Psoas muscle (tissue), 8 donors: ENCODE measurements around the gene ABCG4. TPM values are rescaled to one million over a fixed set of nuclear protein-coding genes. Genes with fewer than 3 reads are reported as not detected.

ENCODE experiments used
- ATAC-seq, 4 donors: fragments of 200-7000 bp; cut with Tn5 transposase; one replicate each; pipeline ENCODE4 v1.9.1; 2020; ENCODE audit warnings: moderate library complexity in 3 of 4, mild to moderate bottlenecking in 2 of 4
- DNase-seq, 2 donors: peaks; one replicate each; pipeline ENCODE4 v3.0.0-alpha.2; 2020
- H3K27ac ChIP-seq: fragments of 200-600 bp; one replicate; pipeline ENCODE4 v1.8.0; 2022
- H3K27me3 ChIP-seq, 3 donors: fragments of 200-600 bp in 1 of 3; one replicate each; pipeline versions ENCODE4 v1.6.1 to v1.8.0; 2013 to 2022; ENCODE audit warnings: low read length in 2 of 3, mild to moderate bottlenecking in 2 of 3, moderate library complexity in 1 of 3; ENCODE audit not compliant: insufficient read depth in 3 of 3
- H3K36me3 ChIP-seq, 2 donors: fragments of 200-600 bp in 1 of 2; one replicate each; pipeline versions ENCODE4 v1.6.1 to v1.8.0; 2013 to 2022; ENCODE audit warnings: low read depth in 1 of 2, mild to moderate bottlenecking in 1 of 2, moderate library complexity in 1 of 2; ENCODE audit not compliant: insufficient read depth in 1 of 2
- H3K4me1 ChIP-seq: fragments of 200-600 bp; one replicate; pipeline ENCODE4 v1.8.0; 2022
- H3K4me3 ChIP-seq: fragments of 200-600 bp; one replicate; pipeline ENCODE4 v1.8.0; 2022; ENCODE audit warnings: mild to moderate bottlenecking
- H3K9me3 ChIP-seq: fragments of 200-600 bp; one replicate; pipeline ENCODE4 v1.8.0; 2022
- WGBS, 3 donors: extraction: QIAGEN DNeasy Blood & Tissue Kit; methylation state at CpG; one replicate each; pipeline versions ENCODE4 v1.1.6 to v1.1.7; 2013; 5-methylcytosine and 5-hydroxymethylcytosine counted together
- intact Hi-C, 2 donors: fragments of 100-400 bp; cut with DNase I; formaldehyde crosslinking; loops; one replicate each; pipeline versions ENCODE4 v1.11.0 to v1.14.2; 2022
- polyA plus RNA-seq, 3 donors: library from polyadenylated mRNA; stranded (reverse); fragments of 200-250 nt; gene quantifications; one replicate each; pipeline ENCODE4 v1.2.3, GENCODE V29; 2013
- total RNA-seq, 4 donors: library from RNA; stranded (reverse); fragmentation: NEBNext Ultra II Directional in 2 of 4; extraction: Animal tissue kit (Norgen Biotek cat#: 25700) in 2 of 4; gene quantifications; one replicate each; pipeline versions ENCODE4 v1.2.1 to v1.2.4, GENCODE V29; 2021 to 2023
- TF ChIP-seq, protein P1 (sequence below): fragments of 200-600 bp; IDR thresholded peaks from one replicate; pipeline ENCODE4 v1.8.0; 2022; ENCODE audit warnings: antibody characterized with exemption
- donor health status: healthy with polysubstance abuse.
- donor health status: DM: no; HTN: no; CAD: no; lungs with moderate emphysema.
- donor health status: Bipolar disorder and iron deficiency.
- donor health status: healthy.
- donor health status: DM: yes; HTN: yes; CAD: no.
- donor health status: DM: no; HTN: no; CAD: no.
- donor health status: DM: no; HTN: no; CAD: no.
- donor health status: DM: yes; HTN: yes; CAD: no.

The ABCG4 gene
- total and polyA plus RNA-seq, 7 donors = 0.03 to 0.38 (median 0.17) TPM; not detected in 1

DNA sequence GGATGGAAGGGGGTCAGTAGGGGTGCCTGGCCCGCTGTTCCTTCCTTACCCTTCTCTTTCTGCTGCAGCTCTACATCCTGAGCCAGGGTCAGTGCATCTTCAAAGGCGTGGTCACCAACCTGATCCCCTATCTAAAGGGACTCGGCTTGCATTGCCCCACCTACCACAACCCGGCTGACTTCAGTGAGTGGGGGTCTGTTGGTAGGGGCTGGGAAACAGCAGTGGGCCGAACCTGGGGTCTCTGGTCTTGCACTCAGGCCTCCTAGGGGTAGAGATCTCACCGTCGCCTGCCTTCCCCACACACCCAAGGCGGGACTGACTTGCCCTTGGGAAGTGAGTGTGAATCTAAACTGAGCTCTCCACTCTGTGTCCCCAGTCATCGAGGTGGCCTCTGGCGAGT lies 7.6 kb downstream of the ABCG4 start:
- Histone ChIP-seq H3K36me3 (no peaks in the 10 kb centered on the region), H3K9me3 (no peaks in the 10 kb centered on the region), H3K4me3 (no peak overlapping the region), H3K27me3 (no peaks in the 10 kb centered on the region), H3K4me1 (no peaks in the 10 kb centered on the region), H3K27ac (no peak overlapping the region)
- DNase-seq (no peak), ATAC-seq (no peak)
- intact Hi-C loops = no loop called here
- 86 to 91% (median 87%) methylated on average over 10 of the region's 10 CpGs for WGBS, 3 donors
- TF ChIP-seq, protein P1, sequence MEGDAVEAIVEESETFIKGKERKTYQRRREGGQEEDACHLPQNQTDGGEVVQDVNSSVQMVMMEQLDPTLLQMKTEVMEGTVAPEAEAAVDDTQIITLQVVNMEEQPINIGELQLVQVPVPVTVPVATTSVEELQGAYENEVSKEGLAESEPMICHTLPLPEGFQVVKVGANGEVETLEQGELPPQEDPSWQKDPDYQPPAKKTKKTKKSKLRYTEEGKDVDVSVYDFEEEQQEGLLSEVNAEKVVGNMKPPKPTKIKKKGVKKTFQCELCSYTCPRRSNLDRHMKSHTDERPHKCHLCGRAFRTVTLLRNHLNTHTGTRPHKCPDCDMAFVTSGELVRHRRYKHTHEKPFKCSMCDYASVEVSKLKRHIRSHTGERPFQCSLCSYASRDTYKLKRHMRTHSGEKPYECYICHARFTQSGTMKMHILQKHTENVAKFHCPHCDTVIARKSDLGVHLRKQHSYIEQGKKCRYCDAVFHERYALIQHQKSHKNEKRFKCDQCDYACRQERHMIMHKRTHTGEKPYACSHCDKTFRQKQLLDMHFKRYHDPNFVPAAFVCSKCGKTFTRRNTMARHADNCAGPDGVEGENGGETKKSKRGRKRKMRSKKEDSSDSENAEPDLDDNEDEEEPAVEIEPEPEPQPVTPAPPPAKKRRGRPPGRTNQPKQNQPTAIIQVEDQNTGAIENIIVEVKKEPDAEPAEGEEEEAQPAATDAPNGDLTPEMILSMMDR = no peak

DNA sequence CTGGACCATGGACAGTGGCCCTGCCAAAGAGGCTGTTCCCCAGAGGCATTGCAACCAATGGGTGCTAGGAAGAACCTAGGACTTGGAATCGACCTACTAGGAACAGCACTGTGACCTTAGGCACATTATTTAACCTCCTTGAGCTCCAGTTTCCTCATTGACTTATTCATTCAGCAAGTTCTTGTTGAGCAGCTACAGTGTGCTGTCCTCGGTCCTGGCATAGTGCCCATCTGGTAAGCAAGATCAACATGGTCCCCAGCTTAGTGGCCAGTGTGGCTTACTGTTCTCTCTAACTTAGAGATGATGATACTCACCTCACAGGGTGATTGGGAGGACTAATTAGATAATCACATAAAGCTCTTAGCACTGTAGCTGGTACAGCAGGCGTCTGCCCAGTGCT lies 8.2 kb downstream of the ABCG4 start:
- Histone ChIP-seq H3K9me3 (no peaks in the 10 kb centered on the region), H3K36me3 (no peaks in the 10 kb centered on the region), H3K4me1 (no peaks in the 10 kb centered on the region), H3K27me3 (no peaks in the 10 kb centered on the region), H3K4me3 (no peak overlapping the region), H3K27ac (no peak overlapping the region)
- 48 to 61% (median 58%) methylated on average over 3 of the region's 3 CpGs for WGBS, 3 donors
- DNase-seq (no peak), ATAC-seq (no peak)
- TF ChIP-seq, protein P1 = no peak
- intact Hi-C loops = no loop called here

DNA sequence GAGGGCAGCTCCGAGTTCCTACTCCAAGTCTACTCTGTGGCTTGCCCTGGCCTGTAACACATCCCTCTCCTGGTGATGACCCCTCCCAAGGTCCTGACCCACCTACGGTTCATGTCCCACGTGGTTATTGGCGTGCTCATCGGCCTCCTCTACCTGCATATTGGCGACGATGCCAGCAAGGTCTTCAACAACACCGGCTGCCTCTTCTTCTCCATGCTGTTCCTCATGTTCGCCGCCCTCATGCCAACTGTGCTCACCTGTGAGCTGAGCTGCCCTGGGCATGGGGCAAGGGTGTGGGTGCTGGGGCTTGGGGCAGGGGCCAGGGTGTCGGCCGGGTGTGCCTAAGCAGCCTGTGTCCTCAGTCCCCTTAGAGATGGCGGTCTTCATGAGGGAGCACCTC lies 9.6 kb downstream of the ABCG4 start:
- TF ChIP-seq, protein P1 = no peak
- no peak for ATAC-seq
- Histone ChIP-seq H3K36me3 (no peaks in the 10 kb centered on the region), H3K4me1 (no peaks in the 10 kb centered on the region), H3K9me3 (no peaks in the 10 kb centered on the region), H3K4me3 (no peak overlapping the region), H3K27ac (no peak overlapping the region), H3K27me3 (no peaks in the 10 kb centered on the region)
- no peak for DNase-seq
- intact Hi-C loops = no loop called here
- 92 to 95% (median 94%) methylated on average over 13 of the region's 13 CpGs for WGBS, 3 donors

DNA sequence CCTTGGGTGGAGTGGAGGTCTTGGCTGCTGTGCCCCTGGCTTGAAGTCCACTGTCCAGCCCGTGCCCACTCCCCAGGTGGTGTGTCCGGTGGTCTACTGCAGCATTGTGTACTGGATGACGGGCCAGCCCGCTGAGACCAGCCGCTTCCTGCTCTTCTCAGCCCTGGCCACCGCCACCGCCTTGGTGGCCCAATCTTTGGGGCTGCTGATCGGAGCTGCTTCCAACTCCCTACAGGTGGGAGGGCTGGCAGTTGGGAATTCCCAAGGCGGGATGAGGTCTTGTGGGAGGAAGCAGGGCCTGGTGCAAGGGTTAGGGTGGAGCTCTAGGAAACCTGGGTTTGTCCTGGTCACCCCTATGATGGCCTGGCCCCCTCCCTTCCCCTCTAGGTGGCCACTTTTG lies 11.3 kb downstream of the ABCG4 start:
- Histone ChIP-seq H3K4me1 (no peaks in the 10 kb centered on the region), H3K27ac (no peak overlapping the region), H3K4me3 (no peak overlapping the region), H3K27me3 (no peaks in the 10 kb centered on the region), H3K9me3 (no peaks in the 10 kb centered on the region), H3K36me3 (no peaks in the 10 kb centered on the region)
- 88 to 93% (median 91%) methylated on average over 9 of the region's 9 CpGs for WGBS, 3 donors
- ATAC-seq = no peak
- intact Hi-C loops = loop anchor here in 1 of 2 donors (10.0 kb wide), 1 partner anchor 315 kb away; no protein-coding TSS in a partner anchor
- DNase-seq = no peak
- TF ChIP-seq, protein P1 = no peak

DNA sequence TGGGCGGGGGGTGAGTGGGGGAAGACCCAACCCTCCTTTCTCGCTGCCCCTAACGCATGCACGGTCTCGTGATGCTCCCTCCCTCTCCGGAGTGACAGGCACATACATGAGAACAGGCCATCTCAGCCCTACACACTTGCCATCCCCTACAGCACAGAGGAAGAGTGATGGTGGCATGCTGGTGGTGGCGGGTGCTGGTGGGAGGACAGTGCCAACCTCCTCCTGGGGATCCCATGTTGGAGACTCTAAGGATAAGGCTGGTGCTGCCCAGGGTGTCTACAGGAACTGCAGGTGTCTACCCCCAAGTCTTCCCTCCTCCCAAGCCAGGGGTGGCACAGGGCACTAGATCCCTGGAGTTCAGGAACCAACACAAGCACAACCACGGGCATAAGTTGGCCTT lies 13.0 kb downstream of the ABCG4 start:
- DNase-seq (no peak), ATAC-seq (no peak)
- no peaks in the 10 kb centered on the region for H3K36me3 ChIP-seq
- H3K4me3 ChIP-seq = no peak overlapping the region
- TF ChIP-seq, protein P1 = no peak
- 78 to 81% (median 78%) methylated on average over 8 of the region's 8 CpGs for WGBS, 3 donors
- no peaks in the 10 kb centered on the region for H3K9me3 ChIP-seq
- no peaks in the 10 kb centered on the region for H3K27me3 ChIP-seq
- H3K27ac ChIP-seq = no peak overlapping the region
- intact Hi-C loops = loop anchor here in 1 of 2 donors (10.0 kb wide), 1 partner anchor 313 kb away; no protein-coding TSS in a partner anchor
- H3K4me1 ChIP-seq = no peaks in the 10 kb centered on the region
